ENCODE results near the gene ZBED3. TPM values are rescaled to one million over a fixed set of nuclear protein-coding genes. Genes with fewer than 3 reads are reported as not detected.

Gene ZBED3
- total and polyA plus RNA-seq, 2 donors (not counting 1 experiment from before 2014, with no cell fraction given) = 0.30 to 1.2 TPM

DNA sequence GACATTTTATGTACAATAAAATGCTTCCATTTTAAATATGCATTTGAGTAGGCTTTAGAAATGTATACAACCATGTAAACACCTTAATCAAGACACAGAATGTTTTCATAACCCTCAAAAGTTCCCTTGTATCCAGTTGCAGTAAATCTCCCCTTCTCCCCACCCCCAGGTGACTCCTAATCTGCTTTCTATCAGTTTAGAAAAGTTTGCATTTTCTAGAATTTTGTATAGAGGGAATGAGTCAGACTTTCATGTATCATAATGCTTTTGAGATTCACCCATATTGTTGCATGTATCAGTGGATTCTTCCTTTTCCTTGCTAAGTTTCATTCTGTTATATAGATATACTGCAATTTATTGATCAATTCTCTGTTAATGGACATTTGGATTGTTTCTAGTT is 17.7 kb upstream of the ZBED3 start:
- CTCF ChIA-PET = no interaction called here
- POLR2A ChIA-PET = no interaction called here
- intact Hi-C loops (cut with micrococcal nuclease) = no loop called here
- Histone ChIP-seq H3K36me3 (replicated peaks in 1 of 2; ENCODE audit: control extremely low read depth in 1 of 2, control insufficient read depth in 1 of 2, extremely low read depth in 1 of 2, insufficient read depth in 2 of 2, low read length in 1 of 2) (no peaks in the 10 kb centered on the region), H3K4me2 (replicated peaks; ENCODE audit: low read depth, low read length, poor library complexity, severe bottlenecking) (no peak overlapping the region), H3K9me3 (ENCODE audit: control extremely low read depth in 1 of 3, control insufficient read depth in 2 of 3, insufficient read depth in 1 of 3, low read length in 2 of 3) (peaks cover 0 to 3% (median 0%) of the 10 kb centered on the region in 3 donors), H2AFZ (ENCODE audit: insufficient read depth, low read depth, low read length, poor library complexity, severe bottlenecking) (no peak overlapping the region), H3K27ac (ENCODE audit: low read length in 2 of 2) (no peak overlapping the region), H3K4me3 (ENCODE audit: control extremely low read depth in 1 of 5, extremely low read depth in 1 of 5, insufficient read depth in 1 of 5, low read depth in 2 of 5, low read length in 4 of 5) (no peak overlapping the region), H3K79me2 (ENCODE audit: control insufficient read depth, insufficient read depth, low read length) (no peaks in the 10 kb centered on the region), H3K9ac (ENCODE audit: low read length) (no peak overlapping the region), H3K27me3 (replicated peaks in 1 of 4; ENCODE audit: control extremely low read depth in 1 of 4, control insufficient read depth in 3 of 4, insufficient read depth in 4 of 4, low read length in 3 of 4) (peaks cover 0 to 3% (median 0%) of the 10 kb centered on the region in 4 experiments), H3K4me1 (ENCODE audit: control insufficient read depth in 2 of 2, insufficient read depth in 2 of 2, low read length in 2 of 2) (no peaks in the 10 kb centered on the region), H4K20me1 (ENCODE audit: control insufficient read depth, insufficient read depth, low read length, poor library complexity, severe bottlenecking) (no peaks in the 10 kb centered on the region)
- DNase-seq = no peak
- TF ChIP-seq EZH2 (IDR thresholded peaks at IDR 0.05; ENCODE audit: borderline replicate concordance, insufficient read depth, low read depth, low read length, poor library complexity, severe bottlenecking) = no peak
- TF ChIP-seq, protein P1, sequence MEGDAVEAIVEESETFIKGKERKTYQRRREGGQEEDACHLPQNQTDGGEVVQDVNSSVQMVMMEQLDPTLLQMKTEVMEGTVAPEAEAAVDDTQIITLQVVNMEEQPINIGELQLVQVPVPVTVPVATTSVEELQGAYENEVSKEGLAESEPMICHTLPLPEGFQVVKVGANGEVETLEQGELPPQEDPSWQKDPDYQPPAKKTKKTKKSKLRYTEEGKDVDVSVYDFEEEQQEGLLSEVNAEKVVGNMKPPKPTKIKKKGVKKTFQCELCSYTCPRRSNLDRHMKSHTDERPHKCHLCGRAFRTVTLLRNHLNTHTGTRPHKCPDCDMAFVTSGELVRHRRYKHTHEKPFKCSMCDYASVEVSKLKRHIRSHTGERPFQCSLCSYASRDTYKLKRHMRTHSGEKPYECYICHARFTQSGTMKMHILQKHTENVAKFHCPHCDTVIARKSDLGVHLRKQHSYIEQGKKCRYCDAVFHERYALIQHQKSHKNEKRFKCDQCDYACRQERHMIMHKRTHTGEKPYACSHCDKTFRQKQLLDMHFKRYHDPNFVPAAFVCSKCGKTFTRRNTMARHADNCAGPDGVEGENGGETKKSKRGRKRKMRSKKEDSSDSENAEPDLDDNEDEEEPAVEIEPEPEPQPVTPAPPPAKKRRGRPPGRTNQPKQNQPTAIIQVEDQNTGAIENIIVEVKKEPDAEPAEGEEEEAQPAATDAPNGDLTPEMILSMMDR (IDR thresholded peaks at IDR 0.05) = no peak
- no peak for ATAC-seq (ENCODE audit: low read depth)
- Mint-ChIP-seq H3K4me3 (no peak overlapping the region), H3K27ac (no peak overlapping the region), H3K27me3 (peaks cover 3% of the 10 kb centered on the region), H3K9me3 (ENCODE audit: insufficient read depth) (no peaks in the 10 kb centered on the region), H3K4me1 (no peaks in the 10 kb centered on the region)

DNA sequence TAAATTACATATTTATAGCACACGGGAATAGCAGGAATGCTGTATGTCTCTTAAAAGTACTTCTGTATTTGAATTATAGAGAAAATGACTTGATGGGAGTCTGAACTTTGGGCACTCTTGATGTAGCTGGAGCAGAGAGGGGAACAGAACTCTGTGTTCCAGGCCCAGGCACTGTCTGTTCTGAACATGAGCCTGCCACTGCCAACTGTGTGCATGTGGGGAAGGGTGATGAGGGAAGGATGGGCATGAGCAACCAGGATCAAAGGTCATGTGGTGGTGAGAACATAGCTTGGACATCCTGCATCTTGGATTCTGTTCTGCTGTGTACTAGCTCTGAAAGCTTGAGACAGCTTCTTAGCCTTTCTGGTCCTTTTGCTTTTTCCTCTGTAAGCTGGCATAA is 16.4 kb upstream of the ZBED3 start:
- Histone ChIP-seq H3K79me2 (ENCODE audit: control insufficient read depth, insufficient read depth, low read length) (no peaks in the 10 kb centered on the region), H3K36me3 (replicated peaks in 1 of 2; ENCODE audit: control extremely low read depth in 1 of 2, control insufficient read depth in 1 of 2, extremely low read depth in 1 of 2, insufficient read depth in 2 of 2, low read length in 1 of 2) (no peaks in the 10 kb centered on the region), H3K27me3 (replicated peaks in 1 of 4; ENCODE audit: control extremely low read depth in 1 of 4, control insufficient read depth in 3 of 4, insufficient read depth in 4 of 4, low read length in 3 of 4) (no peaks in the 10 kb centered on the region), H2AFZ (ENCODE audit: insufficient read depth, low read depth, low read length, poor library complexity, severe bottlenecking) (no peak overlapping the region), H4K20me1 (ENCODE audit: control insufficient read depth, insufficient read depth, low read length, poor library complexity, severe bottlenecking) (no peaks in the 10 kb centered on the region), H3K9ac (ENCODE audit: low read length) (no peak overlapping the region), H3K9me3 (ENCODE audit: control extremely low read depth in 1 of 3, control insufficient read depth in 2 of 3, insufficient read depth in 1 of 3, low read length in 2 of 3) (peaks cover 0 to 3% (median 0%) of the 10 kb centered on the region in 3 donors), H3K4me2 (replicated peaks; ENCODE audit: low read depth, low read length, poor library complexity, severe bottlenecking) (no peak overlapping the region), H3K4me3 (ENCODE audit: control extremely low read depth in 1 of 5, extremely low read depth in 1 of 5, insufficient read depth in 1 of 5, low read depth in 2 of 5, low read length in 4 of 5) (no peak overlapping the region), H3K4me1 (ENCODE audit: control insufficient read depth in 2 of 2, insufficient read depth in 2 of 2, low read length in 2 of 2) (no peaks in the 10 kb centered on the region), H3K27ac (ENCODE audit: low read length in 2 of 2) (no peak overlapping the region)
- no peaks in the 10 kb centered on the region for H3K4me1 Mint-ChIP-seq
- H3K4me3 Mint-ChIP-seq = no peak overlapping the region
- TF ChIP-seq, protein P1 (IDR thresholded peaks at IDR 0.05) = no peak
- no peak for TF ChIP-seq EZH2 (IDR thresholded peaks at IDR 0.05; ENCODE audit: borderline replicate concordance, insufficient read depth, low read depth, low read length, poor library complexity, severe bottlenecking)
- no peak overlapping the region for H3K27ac Mint-ChIP-seq
- intact Hi-C loops (cut with micrococcal nuclease) = no loop called here
- no CpG with 5 or more reads among the region's 1 CpG for WGBS (ENCODE audit: insufficient coverage)
- ATAC-seq (ENCODE audit: low read depth) (no peak), DNase-seq (no peak)
- ChIA-PET CTCF (no interaction called here), POLR2A (no interaction called here)
- no peaks in the 10 kb centered on the region for H3K9me3 Mint-ChIP-seq (ENCODE audit: insufficient read depth)
- H3K27me3 Mint-ChIP-seq = peaks cover 3% of the 10 kb centered on the region

Data from B cell (primary cell).